ENCODE data around the gene GTF3C5.

Gene GTF3C5

DNA sequence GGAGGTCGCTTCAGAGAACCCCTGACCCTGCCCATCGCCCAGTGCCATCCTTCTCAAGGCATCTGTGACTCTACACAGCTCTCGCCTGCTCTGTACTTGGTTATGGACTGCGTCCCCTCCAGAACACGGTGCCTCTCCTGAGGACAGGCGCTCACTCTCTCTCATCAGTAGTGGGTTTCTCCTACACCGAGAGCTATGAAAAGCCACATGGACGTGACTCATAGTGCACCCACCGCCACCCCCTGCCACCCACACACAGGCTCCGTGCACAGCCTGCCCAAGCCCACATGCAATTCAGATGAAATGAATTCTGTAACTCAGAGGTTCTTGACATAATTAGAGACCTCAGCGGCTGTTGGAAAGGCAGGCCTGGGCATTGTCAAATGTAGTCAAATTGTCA lies 13.9 kb downstream of the GTF3C5 start:
- no peaks in the 10 kb centered on the region for H3F3A ChIP-seq (ENCODE audit: insufficient read depth)
- H3K4me2 ChIP-seq (ENCODE audit: low read depth, low read length, poor library complexity, severe bottlenecking) = no peak overlapping the region
- peaks cover 16% of the 10 kb centered on the region; the same call in 1 of the 2 replicates for H3K79me2 ChIP-seq (ENCODE audit: insufficient read depth, low read length)
- 0 out of 2 replicates have a peak, but pooled peaks cover 3% of the 10 kb centered on the region for H3K36me3 ChIP-seq (ENCODE audit: low read length)
- no peaks in the 10 kb centered on the region for H3K27me3 ChIP-seq (ENCODE audit: low read length)
- no peaks in the 10 kb centered on the region for H3K9me2 ChIP-seq (replicated peaks; ENCODE audit: insufficient read depth, low read length)
- TF ChIP-seq EZH2phosphoT487 (conservative IDR thresholded peaks at IDR 0.05; ENCODE audit: low read length) (no peak), CTCF (IDR thresholded peaks at IDR 0.05; ENCODE audit: insufficient read depth, low read length, poor library complexity, severe bottlenecking) (no peak)
- no peaks in the 10 kb centered on the region; the same call in 1 of the 2 replicates for H4K20me1 ChIP-seq (ENCODE audit: low read depth, low read length)
- H3K4me3 ChIP-seq (ENCODE audit: insufficient read depth, low read length, poor library complexity, severe bottlenecking) = no peak overlapping the region
- no peak overlapping the region for H2AFZ ChIP-seq (ENCODE audit: low read depth, low read length, severe bottlenecking)
- no peak overlapping the region for H3K9ac ChIP-seq (ENCODE audit: low read length)
- no peak overlapping the region for H3K27ac ChIP-seq (ENCODE audit: low read depth, low read length)
- no peaks in the 10 kb centered on the region for H3K9me3 ChIP-seq (ENCODE audit: insufficient read depth, low read length)

DNA sequence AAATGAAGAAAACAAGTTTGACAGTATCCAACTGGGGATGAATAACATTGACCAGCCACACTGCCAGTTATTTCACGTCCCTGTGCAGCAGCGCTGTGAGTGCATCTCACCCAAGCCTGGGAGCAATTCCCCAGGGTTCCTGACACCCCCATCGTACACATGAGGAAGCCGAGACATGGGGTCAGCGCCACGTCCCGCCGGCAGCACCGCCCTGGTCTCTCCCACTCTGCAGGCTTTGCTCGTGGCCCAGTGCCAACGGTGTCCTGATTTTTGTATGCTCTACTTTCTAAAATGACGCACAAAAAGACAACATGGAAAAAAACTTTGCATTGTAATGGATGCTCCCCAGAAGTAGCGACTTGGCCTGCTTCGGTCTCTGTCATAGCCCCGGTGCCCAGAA lies 14.3 kb downstream of the GTF3C5 start:
- Histone ChIP-seq H4K20me1 (ENCODE audit: low read depth, low read length) (no peaks in the 10 kb centered on the region; the same call in 1 of the 2 replicates), H3K79me2 (ENCODE audit: insufficient read depth, low read length) (peaks cover 11% of the 10 kb centered on the region; the same call in 1 of the 2 replicates), H3K9me3 (ENCODE audit: insufficient read depth, low read length) (no peaks in the 10 kb centered on the region), H2AFZ (ENCODE audit: low read depth, low read length, severe bottlenecking) (no peak overlapping the region), H3F3A (ENCODE audit: insufficient read depth) (no peaks in the 10 kb centered on the region), H3K9ac (ENCODE audit: low read length) (no peak overlapping the region), H3K27ac (ENCODE audit: low read depth, low read length) (no peak overlapping the region), H3K9me2 (replicated peaks; ENCODE audit: insufficient read depth, low read length) (no peaks in the 10 kb centered on the region), H3K27me3 (ENCODE audit: low read length) (no peaks in the 10 kb centered on the region), H3K36me3 (ENCODE audit: low read length) (0 out of 2 replicates have a peak, but pooled peaks cover 3% of the 10 kb centered on the region), H3K4me3 (ENCODE audit: insufficient read depth, low read length, poor library complexity, severe bottlenecking) (no peak overlapping the region), H3K4me2 (ENCODE audit: low read depth, low read length, poor library complexity, severe bottlenecking) (no peak overlapping the region)
- TF ChIP-seq EZH2phosphoT487 (conservative IDR thresholded peaks at IDR 0.05; ENCODE audit: low read length) (no peak), CTCF (IDR thresholded peaks at IDR 0.05; ENCODE audit: insufficient read depth, low read length, poor library complexity, severe bottlenecking) (no peak)

DNA sequence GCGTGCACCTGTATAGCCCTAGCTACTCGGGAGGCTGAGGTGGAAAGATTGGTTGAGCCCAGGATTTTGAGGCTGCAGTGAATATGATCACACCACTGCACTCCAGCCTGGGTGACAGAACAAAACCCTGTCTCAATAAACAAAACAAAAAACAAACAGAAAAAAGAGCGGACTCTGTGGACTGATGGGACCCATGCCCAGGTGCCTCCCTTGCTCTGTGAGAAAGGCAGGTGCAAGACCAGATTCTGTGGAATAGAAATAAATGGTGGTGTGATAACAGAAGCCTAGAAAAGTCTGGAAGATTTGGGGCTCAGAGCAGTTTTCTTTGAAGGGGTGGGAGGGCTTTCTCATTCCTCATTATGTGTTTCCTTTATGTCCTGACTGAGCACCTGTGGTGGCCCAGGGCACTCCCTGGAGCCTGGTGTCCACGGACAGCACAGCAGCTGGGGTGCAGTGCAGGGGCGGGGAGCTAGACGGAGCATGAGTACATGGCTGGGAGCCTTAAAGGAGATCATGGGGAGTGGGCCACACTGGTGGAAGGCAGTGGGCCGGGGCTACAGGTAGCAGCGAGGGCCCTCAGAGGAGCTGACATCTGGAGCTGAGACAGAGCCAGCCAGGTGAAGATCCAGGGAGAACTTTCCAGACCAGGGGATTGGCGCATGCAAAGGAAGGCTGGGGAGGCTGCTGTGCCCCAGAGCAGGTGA lies 15.6 kb downstream of the GTF3C5 start:
- no peak overlapping the region for H3K27ac ChIP-seq (ENCODE audit: low read depth, low read length)
- peaks cover 7% of the 10 kb centered on the region; the same call in 1 of the 2 replicates for H3K79me2 ChIP-seq (ENCODE audit: insufficient read depth, low read length)
- H3K9me3 ChIP-seq (ENCODE audit: insufficient read depth, low read length) = no peaks in the 10 kb centered on the region
- no peak overlapping the region for H3K4me3 ChIP-seq (ENCODE audit: insufficient read depth, low read length, poor library complexity, severe bottlenecking)
- no peaks in the 10 kb centered on the region for H3K27me3 ChIP-seq (ENCODE audit: low read length)
- no peak overlapping the region for H3K9ac ChIP-seq (ENCODE audit: low read length)
- H3K4me2 ChIP-seq (ENCODE audit: low read depth, low read length, poor library complexity, severe bottlenecking) = no peak overlapping the region
- H3K36me3 ChIP-seq (ENCODE audit: low read length) = 0 out of 2 replicates have a peak, but pooled peaks cover 3% of the 10 kb centered on the region
- H3F3A ChIP-seq (ENCODE audit: insufficient read depth) = no peaks in the 10 kb centered on the region
- H4K20me1 ChIP-seq (ENCODE audit: low read depth, low read length) = no peaks in the 10 kb centered on the region
- no peak overlapping the region for H2AFZ ChIP-seq (ENCODE audit: low read depth, low read length, severe bottlenecking)
- TF ChIP-seq CTCF (IDR thresholded peaks at IDR 0.05; ENCODE audit: insufficient read depth, low read length, poor library complexity, severe bottlenecking) (no peak), EZH2phosphoT487 (conservative IDR thresholded peaks at IDR 0.05; ENCODE audit: low read length) (no peak)
- H3K9me2 ChIP-seq (replicated peaks; ENCODE audit: insufficient read depth, low read length) = no peaks in the 10 kb centered on the region

All from SU-DHL-6 (cell line).